ENCODE measurements around the gene JMJD1C.

DNA sequence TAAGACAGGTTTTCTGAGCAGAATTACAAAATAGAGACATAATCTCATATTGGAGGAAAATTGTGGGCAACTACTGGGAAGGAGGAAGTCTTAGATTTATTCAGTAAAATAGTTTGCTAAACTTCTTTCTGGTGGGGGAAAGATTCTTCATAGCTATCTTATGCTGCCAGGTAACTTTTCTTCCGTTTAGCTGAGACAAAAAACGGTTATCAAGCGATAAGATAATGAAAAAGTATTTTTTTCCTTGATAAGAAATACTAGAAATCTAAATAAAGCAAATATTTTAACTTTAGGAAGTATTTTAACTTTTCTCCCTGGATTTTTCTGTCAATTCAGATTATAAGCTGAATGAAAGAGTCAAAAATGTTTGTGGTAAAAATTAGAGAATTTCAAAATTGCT, 52.3 kb downstream of the JMJD1C start:
- TF ChIP-seq, protein P1, sequence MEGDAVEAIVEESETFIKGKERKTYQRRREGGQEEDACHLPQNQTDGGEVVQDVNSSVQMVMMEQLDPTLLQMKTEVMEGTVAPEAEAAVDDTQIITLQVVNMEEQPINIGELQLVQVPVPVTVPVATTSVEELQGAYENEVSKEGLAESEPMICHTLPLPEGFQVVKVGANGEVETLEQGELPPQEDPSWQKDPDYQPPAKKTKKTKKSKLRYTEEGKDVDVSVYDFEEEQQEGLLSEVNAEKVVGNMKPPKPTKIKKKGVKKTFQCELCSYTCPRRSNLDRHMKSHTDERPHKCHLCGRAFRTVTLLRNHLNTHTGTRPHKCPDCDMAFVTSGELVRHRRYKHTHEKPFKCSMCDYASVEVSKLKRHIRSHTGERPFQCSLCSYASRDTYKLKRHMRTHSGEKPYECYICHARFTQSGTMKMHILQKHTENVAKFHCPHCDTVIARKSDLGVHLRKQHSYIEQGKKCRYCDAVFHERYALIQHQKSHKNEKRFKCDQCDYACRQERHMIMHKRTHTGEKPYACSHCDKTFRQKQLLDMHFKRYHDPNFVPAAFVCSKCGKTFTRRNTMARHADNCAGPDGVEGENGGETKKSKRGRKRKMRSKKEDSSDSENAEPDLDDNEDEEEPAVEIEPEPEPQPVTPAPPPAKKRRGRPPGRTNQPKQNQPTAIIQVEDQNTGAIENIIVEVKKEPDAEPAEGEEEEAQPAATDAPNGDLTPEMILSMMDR (IDR thresholded peaks at IDR 0.05) = no peak
- TF ChIP-seq POLR2AphosphoS5 (IDR thresholded peaks at IDR 0.05) = no peak
- no peak for TF ChIP-seq POLR2A (IDR thresholded peaks at IDR 0.05)
